Neural crest cell (in vitro differentiated cells): ENCODE data around the gene VANGL1. TPM values are rescaled to one million over a fixed set of nuclear protein-coding genes. Genes with fewer than 3 reads are reported as not detected.

ENCODE experiments used
- DNase-seq: peaks from one replicate; pipeline ENCODE4 v3.0.0; 2021; ENCODE audit warnings: low read depth, mixed read lengths, low spot score
- H3K27ac Mint-ChIP-seq: one replicate; pipeline ENCODE4 v1.8.0; 2021; ENCODE audit warnings: mild to moderate bottlenecking, mixed read lengths; ENCODE audit not compliant: unreplicated experiment
- H3K27me3 Mint-ChIP-seq: 2 replicates; pipeline ENCODE4 v1.8.0; 2021; ENCODE audit warnings: low read depth, mild to moderate bottlenecking, mixed read lengths
- H3K36me3 Mint-ChIP-seq: 2 replicates; pipeline ENCODE4 v1.8.0; 2021; ENCODE audit warnings: low read depth, mild to moderate bottlenecking, mixed read lengths
- H3K4me1 Mint-ChIP-seq: 2 replicates; pipeline ENCODE4 v1.8.0; 2021; ENCODE audit warnings: mixed read lengths
- H3K4me3 Mint-ChIP-seq: one replicate; pipeline ENCODE4 v1.8.0; 2021; ENCODE audit warnings: mild to moderate bottlenecking, mixed read lengths
- H3K9me3 Mint-ChIP-seq: 2 replicates; pipeline ENCODE4 v1.8.0; 2021; ENCODE audit warnings: mixed read lengths
- total RNA-seq: library from RNA; stranded (reverse); gene quantifications from 2 replicates; pipeline ENCODE4 v1.2.1, GENCODE V29; 2021
- TF ChIP-seq, protein P1 (sequence below): fragments of 200-600 bp; sonication (generic); conservative IDR thresholded peaks from 2 replicates; pipeline ENCODE4 v1.5.0; 2021; ENCODE audit warnings: antibody characterized with exemption, mild to moderate bottlenecking

The VANGL1 gene
- total RNA-seq, 1 donor from 2014 or later: 5.4 TPM

DNA sequence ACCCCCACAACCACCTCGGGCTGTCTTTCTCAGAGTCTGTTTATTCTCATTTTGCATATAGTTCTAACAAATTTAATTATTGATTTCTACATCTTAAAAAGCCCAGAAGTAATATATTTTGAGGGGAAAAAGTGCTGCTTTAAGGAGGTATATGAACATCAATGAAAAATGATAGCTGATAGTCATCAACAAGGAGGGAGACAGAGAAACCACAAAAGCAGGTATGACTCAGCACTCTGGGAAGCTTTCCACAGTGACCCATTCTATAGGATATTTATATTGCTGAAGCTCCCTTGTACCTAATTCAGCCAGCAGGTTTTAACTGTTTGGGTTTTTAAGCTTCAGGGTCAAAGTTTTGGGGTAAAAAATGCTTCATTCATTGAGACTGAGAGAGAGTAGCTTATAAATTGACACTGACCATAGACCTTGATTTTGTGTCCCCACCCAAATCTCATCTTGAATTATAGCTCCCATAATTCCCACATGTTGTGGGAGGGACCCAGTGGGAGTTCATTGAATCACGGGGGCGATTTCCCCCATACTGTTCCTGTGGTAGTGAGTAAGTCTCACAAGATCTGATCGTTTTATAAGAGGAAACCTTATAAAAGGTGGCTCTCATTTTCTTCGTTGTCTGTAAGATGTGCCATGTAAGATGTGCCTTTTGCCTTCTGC is 27.4 kb downstream of the VANGL1 start:
- Mint-ChIP-seq H3K4me1 (no peaks in the 10 kb centered on the region), H3K36me3 (peaks cover 7% of the 10 kb centered on the region), H3K9me3 (no peaks in the 10 kb centered on the region), H3K4me3 (no peak overlapping the region), H3K27me3 (peaks cover 16% of the 10 kb centered on the region), H3K27ac (no peak overlapping the region)
- TF ChIP-seq, protein P1, sequence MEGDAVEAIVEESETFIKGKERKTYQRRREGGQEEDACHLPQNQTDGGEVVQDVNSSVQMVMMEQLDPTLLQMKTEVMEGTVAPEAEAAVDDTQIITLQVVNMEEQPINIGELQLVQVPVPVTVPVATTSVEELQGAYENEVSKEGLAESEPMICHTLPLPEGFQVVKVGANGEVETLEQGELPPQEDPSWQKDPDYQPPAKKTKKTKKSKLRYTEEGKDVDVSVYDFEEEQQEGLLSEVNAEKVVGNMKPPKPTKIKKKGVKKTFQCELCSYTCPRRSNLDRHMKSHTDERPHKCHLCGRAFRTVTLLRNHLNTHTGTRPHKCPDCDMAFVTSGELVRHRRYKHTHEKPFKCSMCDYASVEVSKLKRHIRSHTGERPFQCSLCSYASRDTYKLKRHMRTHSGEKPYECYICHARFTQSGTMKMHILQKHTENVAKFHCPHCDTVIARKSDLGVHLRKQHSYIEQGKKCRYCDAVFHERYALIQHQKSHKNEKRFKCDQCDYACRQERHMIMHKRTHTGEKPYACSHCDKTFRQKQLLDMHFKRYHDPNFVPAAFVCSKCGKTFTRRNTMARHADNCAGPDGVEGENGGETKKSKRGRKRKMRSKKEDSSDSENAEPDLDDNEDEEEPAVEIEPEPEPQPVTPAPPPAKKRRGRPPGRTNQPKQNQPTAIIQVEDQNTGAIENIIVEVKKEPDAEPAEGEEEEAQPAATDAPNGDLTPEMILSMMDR: no peak
- DNase-seq: no peak

DNA sequence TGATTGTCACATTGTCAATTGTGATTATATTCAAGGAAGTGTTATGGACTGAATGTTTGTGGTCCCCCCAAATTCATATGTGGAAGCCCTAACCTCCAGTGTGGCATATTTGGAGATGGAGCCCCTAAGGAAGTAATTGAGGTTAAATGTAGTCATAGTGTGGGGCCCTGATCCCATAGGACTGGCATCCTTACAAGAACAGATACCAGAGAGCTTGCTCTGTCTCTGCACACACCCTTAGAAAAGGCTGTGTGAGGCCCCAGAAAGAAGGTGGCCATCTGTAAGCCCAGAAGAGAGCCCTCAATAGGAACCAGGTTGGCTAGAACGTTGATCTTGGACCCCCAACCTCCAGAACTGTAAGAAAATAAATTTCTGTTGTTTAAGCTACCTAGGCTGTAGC is 28.1 kb downstream of the VANGL1 start:
- Mint-ChIP-seq H3K36me3 (peaks cover 5% of the 10 kb centered on the region), H3K27ac (no peak overlapping the region), H3K9me3 (no peaks in the 10 kb centered on the region), H3K27me3 (peaks cover 23% of the 10 kb centered on the region), H3K4me3 (no peak overlapping the region), H3K4me1 (no peaks in the 10 kb centered on the region)
- TF ChIP-seq, protein P1: no peak
- no peak for DNase-seq

DNA sequence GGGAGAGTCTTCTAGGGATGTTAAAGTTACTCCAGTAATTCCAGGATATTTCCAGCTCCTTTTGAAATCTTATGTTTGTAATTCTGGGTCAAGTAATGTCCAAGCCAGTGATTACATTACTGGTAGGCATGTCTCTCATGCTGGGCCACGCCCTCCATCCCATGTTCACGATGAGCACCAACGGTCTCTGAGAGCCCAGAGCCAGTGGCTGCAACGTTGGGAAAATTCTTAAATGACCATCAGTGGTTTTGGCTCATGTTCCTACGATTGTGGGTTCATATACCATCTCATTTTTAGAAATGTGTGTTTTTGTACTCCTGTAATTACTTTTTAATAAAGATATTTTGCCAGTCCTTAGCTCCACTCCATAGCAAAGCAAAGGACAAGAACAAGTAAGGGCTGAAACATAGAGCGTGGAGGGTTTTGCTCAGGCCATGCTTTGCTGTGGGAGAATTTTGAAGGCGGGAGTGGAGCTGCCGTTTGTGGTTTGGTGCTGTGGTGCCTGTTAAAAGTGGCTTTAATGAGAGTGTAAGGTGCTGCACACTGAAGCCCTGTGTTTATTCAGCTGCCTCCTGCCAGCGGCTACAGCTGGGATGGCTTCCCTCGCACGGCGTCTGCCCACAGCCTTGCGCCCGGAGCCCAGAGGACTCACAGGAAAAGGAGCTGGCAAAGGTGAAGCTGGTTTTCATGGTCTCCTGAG is 28.9 kb downstream of the VANGL1 start:
- Mint-ChIP-seq H3K4me3 (no peak overlapping the region), H3K36me3 (peaks cover 5% of the 10 kb centered on the region), H3K4me1 (no peaks in the 10 kb centered on the region), H3K27ac (no peak overlapping the region), H3K27me3 (peaks cover 25% of the 10 kb centered on the region), H3K9me3 (no peaks in the 10 kb centered on the region)
- no peak for DNase-seq
- TF ChIP-seq, protein P1: no peak

DNA sequence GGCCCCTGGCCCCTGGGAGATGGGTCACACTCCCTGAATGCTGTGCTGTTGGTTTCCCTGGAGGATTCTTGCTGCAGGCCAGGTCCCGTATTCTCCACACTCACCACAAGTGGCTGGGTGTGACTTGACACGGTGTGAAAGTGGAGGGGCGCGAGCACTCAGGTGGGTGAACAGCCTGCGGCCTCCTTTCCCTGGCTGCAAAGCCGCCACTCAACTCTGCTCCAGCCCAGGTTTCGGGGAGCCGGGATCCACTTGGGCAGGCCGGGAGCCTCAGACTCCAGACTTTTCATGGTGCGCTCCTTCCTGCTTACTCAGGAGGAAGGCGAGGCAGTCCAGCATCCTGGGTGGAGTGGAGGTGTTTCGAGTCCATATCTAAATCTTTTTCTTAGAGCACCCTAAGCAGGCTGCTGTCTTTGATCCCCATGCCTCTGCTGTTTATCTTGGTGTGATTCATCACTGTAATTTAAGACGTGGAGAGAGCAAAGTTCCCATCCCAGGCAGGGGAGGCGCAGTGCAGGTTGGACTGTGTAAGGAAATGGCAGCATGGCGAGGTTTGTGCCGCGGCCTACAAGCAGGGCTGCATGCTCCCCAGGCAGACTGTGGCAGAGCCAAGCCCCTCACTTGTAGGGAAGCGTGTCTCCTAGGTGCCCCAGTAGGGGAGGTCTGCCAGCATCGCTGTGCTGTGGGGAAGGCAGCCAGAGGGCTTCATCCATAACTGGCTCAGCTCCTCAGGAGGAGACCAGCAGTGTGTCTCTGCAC is 29.6 kb downstream of the VANGL1 start:
- TF ChIP-seq, protein P1: no peak

DNA sequence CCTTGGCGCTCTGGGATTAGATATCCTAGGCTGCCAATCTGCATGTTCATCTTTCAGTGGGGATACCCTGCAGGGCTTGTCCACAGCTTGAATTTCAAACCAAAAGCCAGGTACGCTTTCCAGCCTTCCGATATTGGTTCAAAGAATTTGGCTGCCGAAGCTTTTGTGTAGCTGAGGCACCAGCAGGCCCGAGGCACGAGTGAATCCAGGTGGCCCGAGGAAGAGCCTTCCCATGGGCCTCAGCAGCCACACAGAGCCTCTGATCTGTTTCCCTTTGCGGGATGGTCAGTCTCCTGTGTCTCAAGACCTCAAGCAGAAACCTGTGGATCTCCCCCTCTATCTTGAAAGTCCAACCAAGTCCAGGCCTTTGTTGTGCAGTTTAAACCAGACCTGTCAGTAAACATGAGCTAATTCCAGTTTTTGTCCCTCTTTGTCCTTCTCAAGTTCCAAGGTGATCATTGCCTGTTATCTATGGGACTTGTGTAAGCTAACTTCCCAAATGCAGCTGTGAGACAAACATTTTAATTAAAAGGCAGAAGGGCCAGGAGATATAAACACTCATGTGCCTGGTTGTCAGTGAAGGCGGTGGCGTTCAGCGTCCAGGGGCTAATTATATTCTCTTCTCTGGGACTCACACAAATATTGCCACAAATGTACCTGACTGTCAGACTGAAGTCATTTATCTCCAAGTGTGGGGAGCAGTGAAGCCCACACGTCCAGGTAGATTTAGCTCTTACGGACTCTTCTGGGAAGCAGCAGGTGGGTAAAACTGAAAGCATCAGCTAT is 30.6 kb downstream of the VANGL1 start:
- Mint-ChIP-seq H3K27ac (no peak overlapping the region), H3K9me3 (no peaks in the 10 kb centered on the region), H3K4me3 (no peak overlapping the region), H3K4me1 (peaks cover 9% of the 10 kb centered on the region), H3K27me3 (peaks cover 28% of the 10 kb centered on the region), H3K36me3 (peaks cover 3% of the 10 kb centered on the region)
- TF ChIP-seq, protein P1: no peak
- no peak for DNase-seq

More for the DNA sequence above, 29.6 kb downstream of the VANGL1 start:
- no peak for DNase-seq
- Mint-ChIP-seq H3K9me3 (no peaks in the 10 kb centered on the region), H3K4me1 (no peaks in the 10 kb centered on the region), H3K27me3 (peaks cover 30% of the 10 kb centered on the region), H3K27ac (no peak overlapping the region), H3K36me3 (peaks cover 5% of the 10 kb centered on the region), H3K4me3 (no peak overlapping the region)
